AG08396 (cell line): Measurements from ENCODE around the gene TRIM6.
"Not testable (repeated sequence)": the region's sequence is repeated elsewhere in the genome, so short reads cannot be mapped to it uniquely, and the experiment has no call there.

ENCODE experiments used
- DNase-seq: peaks from one replicate; pipeline ENCODE4 v3.0.0; 2012; ENCODE audit warnings: low spot score, mixed read lengths

Gene TRIM6

DNA sequence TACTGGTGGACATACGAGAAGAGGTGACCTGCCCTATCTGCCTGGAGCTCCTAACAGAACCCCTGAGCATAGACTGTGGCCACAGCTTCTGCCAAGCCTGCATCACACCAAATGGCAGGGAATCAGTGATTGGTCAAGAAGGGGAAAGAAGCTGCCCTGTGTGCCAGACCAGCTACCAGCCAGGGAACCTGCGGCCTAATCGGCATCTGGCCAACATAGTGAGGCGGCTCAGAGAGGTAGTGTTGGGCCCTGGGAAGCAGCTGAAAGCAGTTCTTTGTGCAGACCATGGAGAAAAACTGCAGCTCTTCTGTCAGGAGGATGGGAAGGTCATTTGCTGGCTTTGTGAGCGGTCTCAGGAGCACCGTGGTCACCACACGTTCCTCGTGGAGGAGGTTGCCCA, 6.9 kb downstream of the TRIM6 start:
- no peak for DNase-seq

DNA sequence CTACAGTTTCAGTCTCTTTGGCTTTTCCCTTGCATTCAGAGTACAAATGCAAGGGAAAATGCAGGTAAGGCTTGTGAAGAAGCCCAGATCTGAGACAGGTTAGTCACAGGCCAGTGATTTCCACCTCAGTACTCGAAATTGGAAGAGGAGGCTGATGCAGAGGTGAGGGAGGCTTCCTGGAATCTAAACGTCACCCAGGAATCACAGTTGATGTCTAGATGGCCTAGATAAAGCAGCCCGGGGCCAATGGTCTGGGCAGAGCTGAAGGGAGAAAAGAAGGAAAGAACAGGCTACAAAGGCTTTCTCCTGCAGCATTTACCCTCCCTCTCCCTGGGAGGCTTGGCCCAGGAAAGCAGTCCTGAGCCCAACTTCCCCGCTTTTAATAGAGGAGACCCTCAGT, 8.5 kb downstream of the TRIM6 start:
- DNase-seq, result no peak

DNA sequence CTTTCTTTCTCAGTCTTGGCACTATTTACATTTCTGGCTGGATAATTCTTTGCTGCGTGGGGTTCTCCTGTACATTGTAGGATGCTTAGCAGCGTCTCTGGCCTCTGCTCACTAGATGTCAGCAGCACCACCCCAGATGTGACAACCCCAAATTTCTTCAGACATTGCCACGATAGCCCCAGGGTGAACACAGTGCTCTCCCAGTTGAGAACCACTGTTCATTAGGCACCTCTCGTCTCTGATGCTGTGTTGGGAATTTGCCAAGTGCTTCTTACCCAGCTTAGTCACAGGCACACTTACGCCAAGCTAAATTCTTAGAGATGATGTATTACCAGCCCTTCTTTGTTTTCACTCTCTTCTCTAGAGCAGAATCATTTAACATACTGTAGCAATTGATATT, 9.4 kb downstream of the TRIM6 start:
- DNase-seq, result peak; percentile 59

DNA sequence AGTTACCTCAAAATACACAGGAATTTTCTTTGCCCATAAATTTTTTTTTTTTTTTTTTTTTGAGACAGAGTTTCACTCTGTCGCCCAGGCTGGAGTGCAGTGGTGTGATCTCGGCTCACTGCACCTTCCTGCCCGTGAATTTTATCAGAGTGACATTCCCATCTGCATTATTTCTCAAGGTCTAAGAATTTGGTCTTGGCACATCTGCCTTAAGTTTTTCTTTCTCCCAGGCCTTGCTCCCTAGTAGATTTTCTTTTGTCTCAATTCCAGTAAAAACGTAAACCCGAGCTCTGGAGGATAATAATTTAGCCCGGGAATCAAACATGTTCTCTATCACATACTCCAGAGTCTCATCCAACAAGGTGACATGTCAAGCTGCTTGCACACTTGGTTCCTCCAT, 12.4 kb downstream of the TRIM6 start:
- no peak for DNase-seq

GRCh38 chr11:5610446-5610845, 14.0 kb downstream of the TRIM6 start:
- no peak for DNase-seq

- DNase-seq, result no peak
These were observed 15.2 kb downstream of the TRIM6 start for GRCh38 chr11:5611627-5612026.

DNA sequence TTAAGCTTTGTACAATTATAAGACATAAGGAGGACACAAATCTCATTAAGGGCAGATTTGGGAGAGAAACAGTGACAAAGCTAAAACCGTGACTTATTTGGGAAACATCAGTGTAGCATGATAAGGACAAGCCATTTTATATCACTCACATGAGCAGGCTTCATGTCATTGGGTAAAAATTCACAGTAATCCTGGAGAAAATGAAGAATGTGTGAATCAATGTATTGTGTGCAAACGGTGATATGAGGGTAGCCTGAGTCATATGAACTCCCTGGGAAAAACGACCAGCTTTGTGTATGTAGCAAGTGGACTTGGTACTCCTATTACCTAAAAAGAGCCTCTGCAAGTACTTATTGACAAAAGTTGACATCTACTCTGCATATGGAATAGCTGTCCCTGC, 22.4 kb downstream of the TRIM6 start:
- peak; percentile 50 for DNase-seq

- DNase-seq, result peak; percentile 76
These were observed 24.4 kb downstream of the TRIM6 start for GRCh38 chr11:5620651-5621521.

DNA sequence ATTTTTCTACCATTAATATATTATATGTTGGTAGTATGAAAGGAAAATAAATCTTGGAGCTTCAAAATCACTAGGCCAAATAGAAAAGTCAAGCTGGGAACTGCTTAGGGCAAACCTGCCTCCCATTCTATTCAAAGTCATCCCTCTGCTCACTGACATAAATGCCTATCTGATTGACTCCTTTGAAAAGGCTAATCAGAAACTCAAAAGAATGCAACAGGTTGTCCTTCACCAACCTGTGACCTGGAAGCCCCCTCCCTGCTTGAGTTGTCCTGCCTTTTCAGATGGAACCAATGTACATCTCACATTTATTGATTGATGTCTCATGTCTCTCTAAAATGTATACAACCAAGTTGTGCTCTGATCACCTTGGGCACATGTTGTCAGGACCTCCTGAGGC, 25.1 kb downstream of the TRIM6 start:
- no peak for DNase-seq

GRCh38 chr11:5622802-5623201, 26.4 kb downstream of the TRIM6 start:
- no peak for DNase-seq

DNA sequence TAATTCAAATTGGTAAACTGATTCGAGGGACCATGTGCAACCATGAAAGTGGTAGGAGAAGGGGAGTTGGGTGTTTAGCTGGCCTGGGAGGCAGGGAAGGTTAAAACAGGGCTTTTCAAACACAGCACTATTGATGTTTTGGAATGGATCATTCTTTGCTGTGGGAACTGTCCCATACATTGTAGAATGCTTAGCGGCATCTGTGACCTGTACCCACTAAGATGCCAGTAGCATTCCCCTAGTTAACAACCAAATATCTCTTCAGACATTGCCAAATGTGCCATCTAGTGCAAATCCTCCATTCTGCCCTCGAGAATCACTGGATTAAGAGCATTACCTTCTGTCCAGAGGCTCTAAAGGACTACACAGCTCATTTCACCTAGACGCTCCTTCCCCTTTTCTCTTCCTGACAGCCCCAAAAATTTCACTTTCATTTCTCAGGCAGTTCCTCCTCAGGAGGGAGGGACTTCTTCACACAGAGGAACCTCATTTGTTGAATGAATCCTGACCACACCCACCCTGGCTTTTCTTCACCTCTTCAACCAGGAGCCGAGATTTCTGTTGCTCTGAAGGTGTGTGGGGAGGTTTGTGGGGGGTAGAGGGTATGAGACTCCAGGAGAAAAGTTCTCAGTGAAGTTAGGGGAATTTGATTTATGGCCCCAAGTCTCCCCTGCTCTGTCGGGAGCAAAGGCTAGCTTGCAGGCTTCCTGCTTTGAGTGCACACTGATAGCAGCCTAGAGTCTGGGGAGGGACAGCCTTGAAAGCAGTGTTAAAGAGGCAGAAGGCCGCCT, 28.2 kb downstream of the TRIM6 start, which contains the start of gene TRIM34:
TSS of gene TRIM34 (plus strand) at position 513 of the 791 bp plus-strand sequence. CDS start 7,331 bp downstream, outside the sequence.
- peak; percentile 78 for DNase-seq

GRCh38 chr11:5625281-5625680, 28.8 kb downstream of the TRIM6 start:
- no peak for DNase-seq

GRCh38 chr11:5626196-5626595, 29.8 kb downstream of the TRIM6 start:
- DNase-seq, result no peak

- DNase-seq, result no peak
These were observed 35.0 kb downstream of the TRIM6 start for GRCh38 chr11:5631417-5631816.

- no peak for DNase-seq
These were observed 35.7 kb downstream of the TRIM6 start for GRCh38 chr11:5631969-5632635.

DNA sequence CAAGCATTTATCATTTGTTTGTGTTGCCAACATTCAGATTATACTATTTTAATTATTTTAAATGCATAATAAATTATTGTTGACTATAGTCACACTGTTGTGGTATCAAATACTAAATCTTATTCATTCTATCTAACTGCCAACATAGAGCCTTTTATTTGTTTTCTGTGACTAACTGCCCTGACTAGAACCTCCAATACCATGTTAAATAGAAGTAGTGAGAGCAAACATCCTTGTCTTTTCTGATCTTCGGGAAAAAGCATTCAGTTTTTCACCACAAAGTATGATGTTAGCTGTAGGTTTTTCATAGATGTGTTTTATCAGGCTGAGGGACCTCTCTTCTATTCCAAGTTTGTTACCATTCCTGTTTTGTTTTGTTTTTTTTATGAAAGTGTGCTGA, 43.5 kb downstream of the TRIM6 start:
- DNase-seq, result no peak

DNA sequence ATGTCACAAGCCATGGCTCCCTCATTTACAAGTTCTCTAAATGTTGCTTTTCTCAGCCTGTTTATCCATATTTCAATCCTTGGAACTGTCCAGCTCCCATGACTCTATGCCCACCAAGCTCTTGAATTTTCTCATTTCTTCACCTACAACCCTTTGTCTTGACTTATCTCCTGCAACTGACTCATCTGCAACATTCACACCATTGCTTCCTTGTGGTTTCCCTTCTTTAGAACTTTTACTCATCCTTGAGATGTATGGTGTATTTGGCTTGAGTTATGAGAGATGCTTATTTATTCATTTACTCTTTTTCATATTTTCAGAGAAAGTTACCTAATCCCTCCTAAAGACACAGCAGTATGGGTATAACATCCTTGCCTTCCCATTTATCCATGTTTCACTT, 47.1 kb downstream of the TRIM6 start:
- no peak for DNase-seq

DNA sequence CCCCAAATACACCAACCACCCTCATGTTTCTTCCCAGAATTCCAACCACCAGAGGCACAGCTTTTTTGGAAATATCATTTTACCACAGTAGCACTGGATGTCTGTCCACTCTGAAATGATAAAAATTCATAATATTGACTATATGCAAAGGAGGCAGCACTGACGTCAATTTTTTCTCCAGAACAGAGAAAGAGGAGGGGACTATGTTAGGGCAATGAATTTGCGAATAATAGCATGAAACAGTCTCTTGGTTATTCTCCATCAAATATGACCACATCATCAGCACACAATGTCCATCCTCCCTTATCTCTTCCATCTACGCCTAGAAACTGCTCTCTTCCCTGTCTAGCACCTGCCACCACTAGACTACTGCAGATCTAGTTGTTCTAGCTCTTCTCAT, 49.7 kb downstream of the TRIM6 start:
- DNase-seq, result no peak

- DNase-seq, result no peak
These were observed 59.0 kb downstream of the TRIM6 start for GRCh38 chr11:5655474-5655873.

DNA sequence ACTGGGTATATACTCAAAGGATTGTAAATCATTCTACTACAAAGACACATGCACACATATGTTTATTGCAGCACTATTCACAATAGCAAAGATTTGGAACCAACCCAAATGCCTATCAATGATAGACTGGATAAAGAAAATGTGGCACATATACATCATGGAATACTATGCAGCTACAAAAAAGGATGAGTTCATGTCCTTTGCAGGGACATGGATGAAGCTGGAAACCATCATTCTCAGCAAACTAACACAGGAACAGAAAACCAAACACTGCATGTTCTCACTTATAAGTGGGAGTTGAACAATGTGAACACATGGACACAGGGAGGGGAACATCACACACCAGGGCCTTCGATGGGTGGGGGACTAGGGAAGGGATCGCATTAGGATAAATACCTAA, 60.5 kb downstream of the TRIM6 start:
- DNase-seq, result not testable (repeated sequence)

GRCh38 chr11:5658318-5658717, 61.9 kb downstream of the TRIM6 start:
- DNase-seq, result no peak
